Fibroblast of skin of left quadriceps (primary cell): Measurements from ENCODE around the gene NUMBL.

Experiments
- DNase-seq, 2 experiments: peaks; one replicate each; pipeline ENCODE4 v3.0.0-alpha.2; 2013; ENCODE audit warnings: low read depth in 2 of 2

The NUMBL gene

DNA sequence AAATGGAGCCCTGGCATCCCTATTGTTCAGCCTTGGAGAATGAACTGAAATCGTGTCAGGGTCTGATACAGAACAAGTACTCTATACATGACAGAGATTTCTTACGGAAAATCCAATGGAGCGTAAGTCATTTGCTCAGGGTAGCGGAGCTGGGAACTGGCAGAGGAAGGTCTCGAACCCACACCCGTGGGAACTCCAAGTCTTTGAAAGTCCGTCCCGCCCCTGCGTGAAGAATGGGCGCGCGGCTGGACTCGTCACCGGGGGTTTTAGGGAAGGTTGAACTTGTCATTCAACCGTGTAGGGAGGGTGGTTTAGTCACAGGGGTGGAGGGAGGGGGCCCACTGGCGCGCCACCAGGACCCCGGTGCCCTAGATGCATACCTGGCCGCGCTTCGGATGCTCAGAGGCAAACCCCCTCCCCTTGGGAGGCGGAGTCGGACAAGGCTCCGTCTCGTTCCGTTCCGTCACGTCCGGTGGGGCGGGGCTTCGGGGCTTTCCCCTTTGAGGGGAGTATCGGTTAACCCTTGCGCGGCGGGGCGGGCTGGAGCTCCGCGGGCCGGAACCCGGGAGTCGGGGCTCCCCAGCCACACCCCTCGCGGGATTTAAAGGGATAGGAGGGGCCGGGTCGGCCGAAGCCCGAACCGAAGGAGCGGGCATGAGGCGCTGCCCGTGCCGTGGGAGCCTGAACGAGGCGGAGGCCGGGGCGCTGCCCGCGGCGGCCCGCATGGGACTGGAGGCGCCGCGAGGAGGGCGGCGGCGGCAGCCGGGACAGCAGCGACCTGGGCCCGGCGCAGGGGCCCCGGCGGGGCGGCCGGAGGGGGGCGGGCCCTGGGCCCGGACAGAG is 26.3 kb upstream of the NUMBL start, which contains the start of the genes COQ8B and ITPKC:
Gene COQ8B, minus strand, starts transcription at position 405 of the 843 bp plus-strand sequence. CDS start 2,254 bp downstream, outside the sequence.
Gene ITPKC, plus strand, starts transcription at position 631 of the 843 bp plus-strand sequence. Its CDS starts 24 bp downstream, at position 655.
- DNase-seq, result peak; percentile 96 to 97

DNA sequence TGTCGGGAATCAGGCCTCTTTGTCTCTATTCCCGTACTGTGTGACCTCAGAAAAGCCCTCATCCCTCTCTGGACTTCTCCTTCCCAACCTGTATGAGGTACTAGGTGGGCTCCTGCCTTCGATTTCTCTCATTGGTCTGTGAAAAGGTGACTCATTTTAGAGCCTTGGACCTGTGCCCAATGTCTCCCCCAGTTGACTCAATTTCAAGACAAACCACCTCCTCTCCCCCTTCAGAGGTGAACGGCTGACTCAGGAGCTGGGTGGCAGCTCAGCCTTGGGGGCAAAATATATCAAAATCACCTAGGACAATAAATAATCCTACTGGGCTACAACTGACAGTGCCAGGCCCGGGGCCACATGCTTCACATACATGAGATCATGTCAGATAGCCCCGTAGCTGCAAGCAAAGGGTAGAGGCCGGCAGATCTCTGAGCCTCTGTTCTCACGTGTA is 25.6 kb upstream of the NUMBL start:
- no peak for DNase-seq

- DNase-seq, result peak; percentile 89 to 91
Observed at GRCh38 chr19:40714441-40715299, 24.2 kb upstream of the NUMBL start.

- DNase-seq, result no peak
Observed at GRCh38 chr19:40713939-40714338, 23.5 kb upstream of the NUMBL start.

DNA sequence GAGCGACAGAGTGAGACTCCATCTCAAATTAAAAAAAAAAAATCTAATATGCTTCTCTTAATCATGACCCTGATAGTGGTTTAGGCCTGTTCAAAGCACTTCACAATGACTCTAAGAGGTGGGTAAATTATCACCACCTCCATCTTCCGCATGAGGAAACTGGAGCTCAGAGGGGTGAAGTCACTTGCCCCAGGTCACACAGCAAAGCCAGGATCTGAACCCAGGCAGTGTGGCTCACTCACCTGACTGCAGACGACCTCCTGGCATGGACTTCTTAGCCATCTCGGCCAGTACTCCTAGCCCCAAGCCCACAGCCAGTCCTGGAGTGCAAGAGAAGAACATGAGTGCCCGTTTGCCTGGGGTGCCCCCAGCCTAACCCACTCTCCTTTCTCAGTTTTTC is 19.4 kb upstream of the NUMBL start:
- no peak for DNase-seq

DNA sequence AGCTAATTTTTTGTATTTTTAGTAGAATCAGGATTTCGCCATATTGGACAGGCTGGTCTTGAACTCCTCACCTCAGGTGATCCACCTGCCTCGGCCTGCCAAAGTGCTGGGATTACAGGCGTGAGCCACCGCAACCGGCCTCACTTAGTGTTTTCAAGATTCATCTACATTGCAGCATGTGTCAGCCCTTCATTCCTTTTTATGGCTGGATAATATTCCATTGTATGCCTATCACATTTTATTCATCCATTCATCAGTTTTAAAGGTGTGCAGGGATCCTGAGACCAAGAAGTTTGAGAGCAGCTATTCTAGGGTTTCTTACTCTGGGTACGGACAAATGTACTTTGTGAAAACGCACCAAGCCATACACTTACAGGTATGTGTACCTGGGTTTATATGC is 17.2 kb upstream of the NUMBL start:
- DNase-seq, result no peak

DNA sequence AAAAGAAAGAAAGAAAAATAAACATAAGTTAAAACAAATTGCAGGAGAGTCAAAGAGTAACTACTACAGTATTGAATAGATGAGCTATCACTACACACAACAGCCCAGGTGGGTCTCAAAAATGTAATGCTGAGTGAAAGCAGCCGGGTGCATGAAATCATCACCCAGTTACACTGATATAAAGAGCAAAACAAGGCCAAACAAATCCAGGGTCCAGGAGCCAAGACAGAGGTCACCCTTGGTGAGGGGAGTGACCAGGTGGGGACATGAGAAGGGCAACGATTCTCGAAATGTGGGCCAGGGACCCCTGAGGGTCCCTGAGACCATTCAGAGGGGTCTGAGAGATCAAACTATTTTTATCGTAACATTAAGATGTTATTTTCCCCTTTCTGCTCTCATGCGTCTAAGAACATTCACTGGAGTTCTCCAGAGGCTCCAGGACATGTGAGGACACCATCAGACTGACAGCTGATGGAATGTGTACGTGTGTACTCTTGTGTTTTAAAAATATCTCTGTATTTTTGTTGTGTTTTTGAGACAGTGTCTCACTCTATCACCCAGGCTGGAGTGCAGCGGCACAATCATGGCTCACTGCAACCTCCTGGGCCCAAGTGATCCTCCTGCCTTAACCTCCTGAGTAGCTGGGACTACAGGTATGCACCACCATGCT is 15.6 kb upstream of the NUMBL start:
- no peak for DNase-seq

- no peak for DNase-seq
Observed at GRCh38 chr19:40705362-40705651, 14.9 kb upstream of the NUMBL start.

- no peak for DNase-seq
Observed at GRCh38 chr19:40704491-40705361, 14.3 kb upstream of the NUMBL start.

DNA sequence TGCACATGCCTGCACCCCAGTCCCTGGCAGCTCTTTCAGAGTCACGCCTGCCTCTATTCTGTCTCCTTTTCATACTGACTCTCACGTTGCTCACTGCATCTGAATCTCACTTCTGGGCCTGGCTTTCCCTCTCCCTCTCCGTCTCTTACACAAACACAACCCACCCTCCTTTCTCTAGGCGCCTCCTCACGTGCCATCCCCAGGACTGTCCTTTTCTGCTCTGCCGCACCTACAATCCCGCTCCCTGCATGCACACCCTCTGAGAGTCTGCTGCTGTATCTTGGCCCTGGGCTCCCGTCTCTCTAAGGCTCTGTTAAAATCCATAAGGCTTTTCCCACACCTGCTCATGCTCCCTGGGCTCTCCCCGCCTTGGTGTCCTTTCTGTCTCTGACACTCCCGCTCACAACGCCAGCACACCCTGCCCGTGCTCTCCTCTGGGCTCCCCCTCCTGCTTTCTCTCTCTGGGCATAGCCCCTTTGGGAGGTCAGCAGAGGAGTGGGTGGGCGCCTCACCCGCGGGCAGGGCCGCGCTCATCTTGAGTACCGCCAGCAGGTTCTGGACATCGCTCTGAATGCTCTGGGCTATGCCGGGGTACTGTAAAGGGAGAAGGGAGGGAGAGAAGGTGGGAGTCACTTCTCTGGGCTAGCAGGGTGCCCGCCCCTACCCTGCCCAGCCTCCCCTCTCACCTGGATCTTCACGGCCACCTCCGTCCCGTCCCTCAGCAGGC is 12.7 kb upstream of the NUMBL start:
- no peak for DNase-seq

GRCh38 chr19:40702337-40703012 is 12.0 kb upstream of the NUMBL start:
- DNase-seq, result no peak

DNA sequence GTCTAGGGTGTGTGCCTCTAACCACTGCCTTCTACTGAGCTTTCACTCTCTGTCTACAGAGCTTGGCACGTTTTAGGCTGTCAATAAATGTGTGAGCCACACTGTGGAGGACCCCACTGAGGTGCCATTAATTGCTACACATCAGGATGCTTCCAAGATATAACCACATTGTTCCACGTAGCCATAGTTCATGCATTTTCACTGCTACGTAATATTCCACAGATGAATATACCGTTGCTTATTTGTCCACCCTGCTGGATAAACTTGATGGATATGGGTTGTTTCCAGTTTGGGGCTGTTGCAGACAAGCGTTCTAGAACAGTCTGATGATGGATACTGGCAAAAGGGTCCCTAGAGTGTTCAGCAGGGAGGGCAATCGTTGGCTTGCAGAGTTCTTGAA is 11.3 kb upstream of the NUMBL start:
- DNase-seq, result no peak

- DNase-seq, result no peak
Observed at GRCh38 chr19:40700083-40700482, 9.6 kb upstream of the NUMBL start.

GRCh38 chr19:40697007-40697406 is 6.6 kb upstream of the NUMBL start:
- DNase-seq, result no peak

DNA sequence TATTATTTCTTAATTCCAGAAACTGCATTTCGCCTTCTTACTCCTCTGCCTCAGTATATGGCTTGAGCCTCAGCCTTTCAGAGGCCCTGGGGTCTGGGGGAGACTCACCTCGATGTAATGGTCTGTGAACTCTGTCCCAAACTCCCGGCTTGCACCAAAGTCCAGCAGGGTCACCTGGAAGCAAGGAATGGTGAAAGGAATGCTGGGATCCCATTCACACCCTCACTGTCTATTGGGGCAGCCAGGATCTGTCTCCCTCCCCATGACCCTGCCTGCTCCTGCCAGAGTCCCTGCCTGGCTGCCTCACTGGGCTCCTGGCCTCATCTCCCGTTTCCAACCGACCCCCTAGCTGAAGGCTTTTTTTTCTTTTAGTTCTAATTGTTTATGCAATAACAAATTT is 5.4 kb upstream of the NUMBL start:
- DNase-seq, result no peak

DNA sequence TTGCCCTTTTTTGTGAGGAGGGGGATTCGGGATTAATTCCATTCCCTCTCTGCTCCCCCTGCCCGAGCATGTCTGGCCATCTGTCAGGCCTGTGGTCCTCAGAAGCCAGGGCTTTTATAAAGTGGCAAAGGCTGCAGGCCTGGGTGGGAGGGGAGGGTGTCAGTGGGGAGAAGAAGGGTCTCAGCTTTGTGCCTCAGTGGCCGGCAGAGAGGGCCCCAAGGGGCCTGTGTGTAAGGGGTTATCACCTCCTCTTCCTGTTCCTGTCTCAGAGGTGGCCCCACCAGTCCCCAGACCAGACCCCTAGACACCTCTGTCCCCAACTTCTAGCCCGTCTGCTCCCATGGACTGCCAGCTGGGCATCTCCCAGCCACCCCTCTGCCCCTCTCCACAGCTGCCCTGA is 3.4 kb upstream of the NUMBL start:
- no peak for DNase-seq

DNA sequence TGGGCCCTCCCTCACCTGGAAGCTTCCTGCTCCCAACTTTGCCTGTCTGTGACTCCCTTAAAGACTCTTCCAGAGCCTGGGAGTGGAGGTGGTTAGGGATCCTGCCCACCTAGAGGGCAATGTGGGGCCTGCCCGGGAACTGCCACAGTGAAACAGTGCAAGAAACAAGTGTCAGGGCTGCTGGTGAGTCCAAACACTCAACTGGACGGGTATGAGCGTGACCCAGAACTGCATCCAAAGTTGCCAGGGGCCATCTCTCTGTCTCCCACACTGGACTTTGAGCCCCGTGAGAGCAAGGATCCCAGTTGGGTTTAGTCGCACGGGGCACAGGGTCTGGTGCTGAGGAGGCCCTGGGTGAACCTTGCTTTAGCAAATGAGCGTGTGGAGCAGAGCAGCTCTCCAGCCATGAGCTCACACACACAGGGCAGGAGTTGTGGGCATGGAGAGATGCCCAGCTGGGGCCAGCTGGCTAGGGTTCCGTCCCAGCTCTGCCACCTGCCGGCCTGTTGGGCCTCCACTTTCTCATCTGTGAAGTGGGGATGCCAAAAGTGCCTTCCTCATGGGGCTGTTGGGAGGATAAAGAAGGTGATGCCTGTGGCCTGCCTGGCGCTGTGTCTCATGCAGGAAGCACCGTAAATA is 2.8 kb upstream of the NUMBL start:
- no peak for DNase-seq

GRCh38 chr19:40692212-40692551 is 1.7 kb upstream of the NUMBL start:
- no peak for DNase-seq

- no peak for DNase-seq
Observed at GRCh38 chr19:40691421-40692211, 1.2 kb upstream of the NUMBL start.
